CD14-positive monocyte (primary cell): Measurements from ENCODE around the gene PDZRN3. TPM values are rescaled to one million over a fixed set of nuclear protein-coding genes. Genes with fewer than 3 reads are reported as not detected.

Experiments used
- DNase-seq, 3 donors: peaks; one replicate each; pipeline ENCODE4 v3.0.0-alpha.2; 2011 to 2022
- H2AFZ ChIP-seq: 2 replicates; pipeline ENCODE4 v1.6.0; 2012; ENCODE audit warnings: mild to moderate bottlenecking, low read depth, low read length, inconsistent platforms; ENCODE audit not compliant: insufficient read depth, poor library complexity, severe bottlenecking
- H3K27ac ChIP-seq, 2 donors: 1 replicate in 1 of 2; 2 replicates in 1 of 2; pipeline ENCODE4 v1.5.1; 2012 to 2013; ENCODE audit warnings: low read length in 2 of 2, control low read depth in 1 of 2, inconsistent platforms in 1 of 2, low read depth in 1 of 2, mild to moderate bottlenecking in 1 of 2
- H3K27me3 ChIP-seq, 2 donors: one replicate each; pipeline versions ENCODE4 v1.6.0 to v1.6.1; 2011 to 2013; ENCODE audit warnings: low read length in 2 of 2; ENCODE audit not compliant: control insufficient read depth in 2 of 2, insufficient read depth in 2 of 2
- H3K36me3 ChIP-seq, 2 donors: replicated peaks in 1 of 2; 1 replicate in 1 of 2; 2 replicates in 1 of 2; pipeline versions ENCODE4 v1.5.1 to v1.6.1; 2012 to 2013; ENCODE audit warnings: low read length in 2 of 2, control low read depth in 1 of 2, inconsistent platforms in 1 of 2, mild to moderate bottlenecking in 1 of 2; ENCODE audit not compliant: insufficient read depth in 2 of 2, control insufficient read depth in 1 of 2
- H3K4me1 ChIP-seq, 2 donors: 1 replicate in 1 of 2; 2 replicates in 1 of 2; pipeline versions ENCODE4 v1.5.1 to v1.6.1; 2012 to 2013; ENCODE audit warnings: low read length in 2 of 2, control low read depth in 1 of 2, inconsistent platforms in 1 of 2, mild to moderate bottlenecking in 1 of 2, moderate library complexity in 1 of 2; ENCODE audit not compliant: insufficient read depth in 2 of 2, control insufficient read depth in 1 of 2
- H3K4me2 ChIP-seq: replicated peaks from 2 replicates; pipeline ENCODE3; 2012; ENCODE audit warnings: low read length, moderate library complexity, mild to moderate bottlenecking; ENCODE audit not compliant: poor library complexity, severe bottlenecking; ENCODE audit errors: extremely low read depth
- H3K4me3 ChIP-seq, 3 experiments: fragments of 200-600 bp in 1 of 3; sonication (generic) in 1 of 3; replicated peaks in 1 of 3; 1 replicate in 2 of 3; 2 replicates in 1 of 3; pipeline ENCODE4 v1.5.1; 2011 to 2013; ENCODE audit warnings: low read length in 3 of 3, mild to moderate bottlenecking in 3 of 3, control low read depth in 2 of 3, low read depth in 2 of 3, inconsistent platforms in 1 of 3, moderate library complexity in 1 of 3
- H3K79me2 ChIP-seq: 2 replicates; pipeline ENCODE4 v1.6.0; 2012; ENCODE audit warnings: mild to moderate bottlenecking, control low read depth, inconsistent platforms, low read length, moderate library complexity; ENCODE audit not compliant: insufficient read depth
- H3K9ac ChIP-seq: 2 replicates; pipeline ENCODE4 v1.6.0; 2017; ENCODE audit warnings: low read length, mild to moderate bottlenecking; ENCODE audit not compliant: insufficient read depth, poor library complexity, severe bottlenecking
- H3K9me3 ChIP-seq, 2 donors: replicated peaks in 1 of 2; 1 replicate in 1 of 2; 2 replicates in 1 of 2; pipeline versions ENCODE4 v1.5.1 to v1.6.1; 2012 to 2013; ENCODE audit warnings: low read length in 2 of 2, control low read depth in 1 of 2; ENCODE audit not compliant: control insufficient read depth in 1 of 2, insufficient read depth in 1 of 2
- H4K20me1 ChIP-seq: 2 replicates; pipeline ENCODE4 v1.6.0; 2012; ENCODE audit warnings: mild to moderate bottlenecking, low read length, control low read depth, moderate library complexity; ENCODE audit not compliant: insufficient read depth
- H3K27ac Mint-ChIP-seq, 7 donors: one replicate each; pipeline ENCODE4 v1.8.0; 2020; ENCODE audit warnings: mild to moderate bottlenecking in 7 of 7, mixed read lengths in 7 of 7, moderate library complexity in 6 of 7, inconsistent platforms in 2 of 7
- H3K27me3 Mint-ChIP-seq, 3 donors: one replicate each; pipeline ENCODE4 v1.8.0; 2021 to 2022; ENCODE audit warnings: low read depth in 3 of 3, mild to moderate bottlenecking in 3 of 3, mixed read lengths in 3 of 3, moderate library complexity in 3 of 3, inconsistent platforms in 1 of 3
- H3K36me3 Mint-ChIP-seq, 2 donors: one replicate each; pipeline ENCODE4 v1.8.0; 2020; ENCODE audit warnings: mixed read lengths in 2 of 2, inconsistent platforms in 1 of 2, mild to moderate bottlenecking in 1 of 2
- H3K4me1 Mint-ChIP-seq: one replicate; pipeline ENCODE4 v1.8.0; 2020; ENCODE audit warnings: mild to moderate bottlenecking, mixed read lengths
- H3K4me3 Mint-ChIP-seq, 2 donors: one replicate each; pipeline ENCODE4 v1.8.0; 2020; ENCODE audit warnings: mild to moderate bottlenecking in 2 of 2, mixed read lengths in 2 of 2, moderate library complexity in 1 of 2
- H3K9me3 Mint-ChIP-seq, 7 donors: one replicate each; pipeline ENCODE4 v1.8.0; 2020 to 2022; ENCODE audit warnings: mixed read lengths in 7 of 7, mild to moderate bottlenecking in 6 of 7, moderate library complexity in 6 of 7, inconsistent platforms in 2 of 7
- WGBS: methylation state at CpG from one replicate; pipeline ENCODE4 v1.1.5; 2013; ENCODE audit warnings: missing lambda C conversion rate; ENCODE audit not compliant: insufficient coverage; 5-methylcytosine and 5-hydroxymethylcytosine counted together
- intact Hi-C, 2 donors: fragments of 100-400 bp; cut with micrococcal nuclease; formaldehyde crosslinking; loops; one replicate each; pipeline versions ENCODE4 v1.15.0 to v1.15.1; 2023
- polyA plus RNA-seq, 3 donors: library from polyadenylated mRNA; depleted of rRNA in 1 of 3; unstranded in 2 of 3; stranded (reverse) in 1 of 3; fragments of 300-500 nt in 2 of 3; fragments of >200 nt in 1 of 3; fragmentation: Illumina TruSeq in 2 of 3; gene quantifications; 1 replicate in 2 of 3; 2 replicates in 1 of 3; pipeline ENCODE4 v1.2.3, GENCODE V29; 2012 to 2021
- TF ChIP-seq, protein P1 (sequence below): fragments of 200-600 bp; IDR thresholded peaks from one replicate; pipeline ENCODE4 v1.8.0; 2022; ENCODE audit warnings: antibody characterized with exemption, mild to moderate bottlenecking

PDZRN3 gene
- polyA plus RNA-seq, 3 donors = not detected

DNA sequence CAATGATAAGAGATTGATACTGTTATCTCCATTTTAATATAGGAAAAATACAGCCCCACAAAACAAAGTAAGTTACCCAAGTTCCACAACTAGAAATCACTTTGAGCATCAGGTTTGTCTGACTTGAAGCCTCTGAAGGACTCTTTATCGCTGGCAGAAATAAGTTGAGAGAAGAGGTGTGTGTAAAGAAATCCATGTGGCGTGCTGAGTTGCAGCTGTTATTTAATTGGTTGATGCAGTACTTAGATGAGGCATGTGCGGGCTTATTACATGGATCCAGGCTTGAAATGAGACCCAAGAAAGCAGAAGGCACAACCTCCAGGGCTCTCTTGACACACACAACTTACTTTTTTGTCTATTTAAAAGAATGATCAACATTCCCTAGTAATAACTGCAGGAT, 221.3 kb downstream of the PDZRN3 start:
- no peaks in the 10 kb centered on the region for H3K79me2 ChIP-seq
- peaks cover 0 to 1% (median 0%) of the 10 kb centered on the region in 7 donors for H3K9me3 Mint-ChIP-seq
- TF ChIP-seq, protein P1, sequence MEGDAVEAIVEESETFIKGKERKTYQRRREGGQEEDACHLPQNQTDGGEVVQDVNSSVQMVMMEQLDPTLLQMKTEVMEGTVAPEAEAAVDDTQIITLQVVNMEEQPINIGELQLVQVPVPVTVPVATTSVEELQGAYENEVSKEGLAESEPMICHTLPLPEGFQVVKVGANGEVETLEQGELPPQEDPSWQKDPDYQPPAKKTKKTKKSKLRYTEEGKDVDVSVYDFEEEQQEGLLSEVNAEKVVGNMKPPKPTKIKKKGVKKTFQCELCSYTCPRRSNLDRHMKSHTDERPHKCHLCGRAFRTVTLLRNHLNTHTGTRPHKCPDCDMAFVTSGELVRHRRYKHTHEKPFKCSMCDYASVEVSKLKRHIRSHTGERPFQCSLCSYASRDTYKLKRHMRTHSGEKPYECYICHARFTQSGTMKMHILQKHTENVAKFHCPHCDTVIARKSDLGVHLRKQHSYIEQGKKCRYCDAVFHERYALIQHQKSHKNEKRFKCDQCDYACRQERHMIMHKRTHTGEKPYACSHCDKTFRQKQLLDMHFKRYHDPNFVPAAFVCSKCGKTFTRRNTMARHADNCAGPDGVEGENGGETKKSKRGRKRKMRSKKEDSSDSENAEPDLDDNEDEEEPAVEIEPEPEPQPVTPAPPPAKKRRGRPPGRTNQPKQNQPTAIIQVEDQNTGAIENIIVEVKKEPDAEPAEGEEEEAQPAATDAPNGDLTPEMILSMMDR = no peak
- no peak overlapping the region for H2AFZ ChIP-seq
- no peak overlapping the region for H3K27ac ChIP-seq
- H3K27ac Mint-ChIP-seq = no peak overlapping the region
- H3K36me3 ChIP-seq = no peaks in the 10 kb centered on the region
- peaks cover 0 to 3% (median 3%) of the 10 kb centered on the region in 3 donors for H3K27me3 Mint-ChIP-seq
- no peaks in the 10 kb centered on the region for H3K4me1 ChIP-seq
- WGBS = 93% methylated on average over 2 of the region's 3 CpGs
- H3K36me3 Mint-ChIP-seq = no peaks in the 10 kb centered on the region
- H3K9ac ChIP-seq = no peak overlapping the region
- H3K4me2 ChIP-seq = no peak overlapping the region
- H3K4me3 ChIP-seq = no peak overlapping the region
- H3K4me1 Mint-ChIP-seq = peaks cover 2% of the 10 kb centered on the region
- no peaks in the 10 kb centered on the region for H3K27me3 ChIP-seq
- no peak overlapping the region for H3K4me3 Mint-ChIP-seq
- intact Hi-C loops = no loop called here
- H4K20me1 ChIP-seq = no peaks in the 10 kb centered on the region
- no peaks in the 10 kb centered on the region for H3K9me3 ChIP-seq
- DNase-seq = no peak

DNA sequence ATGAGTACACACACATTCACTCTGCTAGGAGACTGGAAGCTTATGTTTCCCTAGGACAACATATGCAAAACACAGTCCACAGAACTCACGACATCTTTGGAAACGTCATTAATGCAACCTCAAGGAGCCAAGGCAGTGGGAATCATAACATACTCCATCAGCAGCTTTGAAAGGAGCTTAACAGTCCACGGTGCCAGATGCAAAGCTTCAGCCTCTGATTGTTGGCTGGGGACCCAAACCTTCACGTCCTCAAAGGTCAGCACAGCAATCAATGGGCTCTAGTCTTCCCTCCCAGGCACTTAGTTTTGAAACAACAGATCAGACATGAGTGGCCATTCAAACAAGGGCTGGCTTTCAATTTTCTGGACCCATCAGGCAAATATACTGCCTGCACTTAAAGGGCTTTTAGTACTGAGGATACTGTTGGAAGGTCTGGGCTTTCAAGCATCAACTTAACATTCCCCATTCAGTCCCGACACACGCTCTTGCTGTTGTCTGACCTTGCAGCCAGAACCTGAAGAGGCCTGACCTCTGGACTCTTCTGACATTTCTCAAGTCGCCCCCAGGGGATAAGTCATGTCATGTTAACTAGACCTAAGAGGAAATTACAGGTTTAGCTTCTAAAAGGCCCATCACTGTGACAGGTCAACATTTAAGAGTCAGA, 223.0 kb downstream of the PDZRN3 start:
- intact Hi-C loops = no loop called here
- H3K4me1 Mint-ChIP-seq = peaks cover 2% of the 10 kb centered on the region
- H3K27me3 ChIP-seq = no peaks in the 10 kb centered on the region
- no peak overlapping the region for H3K27ac ChIP-seq
- no peak for DNase-seq
- no peaks in the 10 kb centered on the region for H3K79me2 ChIP-seq
- H3K27ac Mint-ChIP-seq = no peak overlapping the region
- no peak overlapping the region for H3K4me3 ChIP-seq
- H3K36me3 Mint-ChIP-seq = no peaks in the 10 kb centered on the region
- no peak overlapping the region for H2AFZ ChIP-seq
- H3K4me3 Mint-ChIP-seq = no peak overlapping the region
- H3K9ac ChIP-seq = no peak overlapping the region
- no peaks in the 10 kb centered on the region for H4K20me1 ChIP-seq
- H3K4me2 ChIP-seq = no peak overlapping the region
- WGBS = 75% methylated on average over 5 of the region's 7 CpGs
- H3K9me3 ChIP-seq = no peaks in the 10 kb centered on the region
- H3K27me3 Mint-ChIP-seq = peaks cover 1 to 5% (median 3%) of the 10 kb centered on the region in 3 donors
- TF ChIP-seq, protein P1 = no peak
- no peaks in the 10 kb centered on the region for H3K36me3 ChIP-seq
- peaks cover 0 to 1% (median 0%) of the 10 kb centered on the region in 7 donors for H3K9me3 Mint-ChIP-seq
- no peaks in the 10 kb centered on the region for H3K4me1 ChIP-seq
